ENCODE measurements around the gene KLK8.

Gene KLK8

GRCh38 chr19:51001515-51001914, at the start of gene KLK8:
Gene KLK8 (minus strand): TSS chr19:51001604. CDS start chr19:51001167, 437 bp downstream.
- no peak for DNase-seq (ENCODE audit: low spot score)

GRCh38 chr19:51047031-51047335, 45.6 kb upstream of the KLK8 start:
- DNase-seq (ENCODE audit: low spot score): no peak

- no peak for DNase-seq (ENCODE audit: low spot score)
Observed at GRCh38 chr19:51044327-51044726, 42.9 kb upstream of the KLK8 start.

GRCh38 chr19:51043497-51043896, 42.1 kb upstream of the KLK8 start:
- DNase-seq (ENCODE audit: low spot score): no peak

- DNase-seq (ENCODE audit: low spot score): no peak
Observed at GRCh38 chr19:51040151-51040550, 38.7 kb upstream of the KLK8 start.

GRCh38 chr19:51036519-51036918, 35.1 kb upstream of the KLK8 start:
- no peak for DNase-seq (ENCODE audit: low spot score)

GRCh38 chr19:51034704-51035103, 33.3 kb upstream of the KLK8 start, which contains the start of gene KLK12:
Gene KLK12 (minus strand): TSS chr19:51035002. CDS start chr19:51034621, 381 bp downstream.
- DNase-seq (ENCODE audit: low spot score): no peak

- no peak for DNase-seq (ENCODE audit: low spot score)
Observed at GRCh38 chr19:51031880-51032225, 30.4 kb upstream of the KLK8 start.

- no peak for DNase-seq (ENCODE audit: low spot score)
Observed at GRCh38 chr19:51031220-51031879, 29.9 kb upstream of the KLK8 start.

GRCh38 chr19:51030631-51031030, 29.2 kb upstream of the KLK8 start:
- no peak for DNase-seq (ENCODE audit: low spot score)

GRCh38 chr19:51029718-51030117, 28.3 kb upstream of the KLK8 start:
- no peak for DNase-seq (ENCODE audit: low spot score)

- DNase-seq (ENCODE audit: low spot score): no peak
Observed at GRCh38 chr19:51027873-51028272, 26.5 kb upstream of the KLK8 start.

- no peak for DNase-seq (ENCODE audit: low spot score)
Observed at GRCh38 chr19:51027126-51027806, 25.9 kb upstream of the KLK8 start.

GRCh38 chr19:51026554-51026831, 25.1 kb upstream of the KLK8 start, which contains the start of gene KLK11:
Gene KLK11 (minus strand): TSS chr19:51026616. CDS start chr19:51025631, 985 bp downstream.
- no peak for DNase-seq (ENCODE audit: low spot score)

- no peak for DNase-seq (ENCODE audit: low spot score)
Observed at GRCh38 chr19:51025809-51026553, 24.6 kb upstream of the KLK8 start.

GRCh38 chr19:51025401-51025800, 24.0 kb upstream of the KLK8 start:
- no peak for DNase-seq (ENCODE audit: low spot score)

- no peak for DNase-seq (ENCODE audit: low spot score)
Observed at GRCh38 chr19:51024924-51025323, 23.5 kb upstream of the KLK8 start.

GRCh38 chr19:51023946-51024345, 22.5 kb upstream of the KLK8 start:
- no peak for DNase-seq (ENCODE audit: low spot score)

- DNase-seq (ENCODE audit: low spot score): no peak
Observed at GRCh38 chr19:51022526-51022925, 21.1 kb upstream of the KLK8 start.

- DNase-seq (ENCODE audit: low spot score): peak; percentile 71
Observed at GRCh38 chr19:51020988-51021651, 19.7 kb upstream of the KLK8 start.

GRCh38 chr19:51019544-51019925, 18.1 kb upstream of the KLK8 start, which contains the start of gene KLK10:
Gene KLK10 (minus strand): TSS chr19:51019709. CDS start chr19:51019130, 579 bp downstream.
- no peak for DNase-seq (ENCODE audit: low spot score)

GRCh38 chr19:51018745-51019543, 17.5 kb upstream of the KLK8 start:
- DNase-seq (ENCODE audit: low spot score): no peak
